Fibroblast of lung (primary cell): ENCODE data around the gene ZNF805. TPM values are rescaled to one million over a fixed set of nuclear protein-coding genes. Genes with fewer than 3 reads are reported as not detected.
A peak's percentile ranks its signal among the peaks of the same experiment; 100 is the strongest.

ENCODE experiments used
- DNase-seq, 2 donors: peaks; one replicate each; pipeline versions ENCODE4 v3.0.0 to v3.0.0-alpha.2; 2010; ENCODE audit warnings: low read depth in 2 of 2
- H2AFZ ChIP-seq: 2 replicates; pipeline ENCODE4 v1.5.1; 2012; ENCODE audit warnings: low read length, control low read depth, inconsistent platforms
- H3K27ac ChIP-seq: 2 replicates; pipeline ENCODE4 v1.5.1; 2011; ENCODE audit warnings: low read length, control low read depth; ENCODE audit not compliant: insufficient read depth
- H3K27me3 ChIP-seq: 2 replicates; pipeline ENCODE4 v1.5.1; 2011; ENCODE audit warnings: mild to moderate bottlenecking, low read length; ENCODE audit not compliant: control insufficient read depth, insufficient read depth
- H3K36me3 ChIP-seq: 2 replicates; pipeline ENCODE4 v1.5.1; 2011; ENCODE audit warnings: low read length; ENCODE audit not compliant: control insufficient read depth, insufficient read depth
- H3K4me1 ChIP-seq: 2 replicates; pipeline ENCODE4 v1.5.1; 2011; ENCODE audit warnings: low read length; ENCODE audit not compliant: control insufficient read depth, insufficient read depth; ENCODE audit errors: extremely low read depth
- H3K4me2 ChIP-seq: 2 replicates; pipeline ENCODE4 v1.5.1; 2011; ENCODE audit warnings: low read length, control low read depth; ENCODE audit not compliant: insufficient read depth; ENCODE audit errors: extremely low read depth
- H3K4me3 ChIP-seq, 4 experiments: fragments of 200-600 bp in 1 of 4; sonication (generic) in 1 of 4; replicated peaks in 1 of 4; 2 replicates each; pipeline ENCODE4 v1.5.1; 2011 to 2016; ENCODE audit warnings: low read length in 4 of 4, low read depth in 3 of 4, mild to moderate bottlenecking in 3 of 4, control low read depth in 2 of 4, inconsistent platforms in 1 of 4, mixed read lengths in 1 of 4; ENCODE audit not compliant: insufficient read depth in 1 of 4; ENCODE audit errors: control extremely low read depth in 1 of 4
- H3K79me2 ChIP-seq: 2 replicates; pipeline ENCODE4 v1.5.1; 2012; ENCODE audit warnings: mild to moderate bottlenecking, low read length, inconsistent platforms; ENCODE audit not compliant: control insufficient read depth, insufficient read depth
- H3K9ac ChIP-seq: 2 replicates; pipeline ENCODE4 v1.5.1; 2011; ENCODE audit warnings: mild to moderate bottlenecking, low read length, control low read depth; ENCODE audit not compliant: insufficient read depth
- H3K9me3 ChIP-seq: 2 replicates; pipeline ENCODE4 v1.5.1; 2012; ENCODE audit warnings: low read depth, low read length; ENCODE audit not compliant: control insufficient read depth, insufficient read depth
- H4K20me1 ChIP-seq: 2 replicates; pipeline ENCODE4 v1.5.1; 2011; ENCODE audit warnings: low read length; ENCODE audit not compliant: control insufficient read depth, insufficient read depth; ENCODE audit errors: extremely low read depth
- CTCF ChIP-seq, 2 donors: IDR thresholded peaks in 1 of 2; conservative IDR thresholded peaks in 1 of 2; 1 replicate in 1 of 2; 2 replicates in 1 of 2; pipeline ENCODE4 v1.5.1; 2011 to 2012; ENCODE audit warnings: low read length in 2 of 2, control low read depth in 1 of 2, inconsistent platforms in 1 of 2, low read depth in 1 of 2, mild to moderate bottlenecking in 1 of 2
- EZH2 ChIP-seq: IDR thresholded peaks from 2 replicates; pipeline ENCODE4 v1.5.1; 2012; ENCODE audit warnings: low read length, control low read depth, mild to moderate bottlenecking; ENCODE audit errors: missing control alignments
- polyA plus RNA-seq, 2 donors: library from polyadenylated mRNA; depleted of rRNA in 1 of 2; stranded (reverse) in 1 of 2; unstranded in 1 of 2; fragments of >200 nt; gene quantifications; 2 replicates each; pipeline ENCODE4 v1.2.1, GENCODE V29; 2011 to 2012; ENCODE audit warnings: missing spikeins in 1 of 2
- total RNA-seq: library from RNA; depleted of rRNA; stranded (reverse); fragments of >200 nt; gene quantifications from 2 replicates; pipeline ENCODE4 v1.2.1, GENCODE V29; 2014

The ZNF805 gene
- total and polyA plus RNA-seq, 2 donors (not counting 1 experiment from before 2014, with no cell fraction given) = 8.1 to 40.6 TPM

GRCh38 chr19:57263244-57263741 is 22.9 kb downstream of the ZNF805 start:
- TF ChIP-seq CTCF (conservative IDR thresholded peaks at IDR 0.05 in 1 of 2, IDR thresholded peaks at IDR 0.05 in 1 of 2; ENCODE audit: low read depth in 1 of 2, low read length in 2 of 2) (no peak), EZH2 (no peak)
- Histone ChIP-seq H3K4me1 (no peaks in the 10 kb centered on the region), H2AFZ (no peak overlapping the region), H3K4me3 (no peak overlapping the region), H3K9me3 (no peaks in the 10 kb centered on the region), H3K79me2 (no peaks in the 10 kb centered on the region), H3K27ac (no peak overlapping the region), H3K36me3 (no peaks in the 10 kb centered on the region), H3K4me2 (no peak overlapping the region), H3K9ac (no peak overlapping the region), H3K27me3 (no peaks in the 10 kb centered on the region), H4K20me1 (no peaks in the 10 kb centered on the region)
- no peak for DNase-seq

- peak in 1 of 2 donors; percentile 31 for DNase-seq
- no peak overlapping the region for H3K4me3 ChIP-seq
- peaks cover 5% of the 10 kb centered on the region for H3K4me1 ChIP-seq
- no peaks in the 10 kb centered on the region for H3K36me3 ChIP-seq
- H3K27ac ChIP-seq = no peak overlapping the region
- TF ChIP-seq CTCF (conservative IDR thresholded peaks at IDR 0.05 in 1 of 2, IDR thresholded peaks at IDR 0.05 in 1 of 2; ENCODE audit: low read depth in 1 of 2, low read length in 2 of 2) = no peak
- no peak for TF ChIP-seq EZH2
- H3K79me2 ChIP-seq = no peaks in the 10 kb centered on the region
- H3K9ac ChIP-seq = no peak overlapping the region
- no peaks in the 10 kb centered on the region for H3K27me3 ChIP-seq
- no peak overlapping the region for H3K4me2 ChIP-seq
- H2AFZ ChIP-seq = no peak overlapping the region
- H4K20me1 ChIP-seq = no peaks in the 10 kb centered on the region
- H3K9me3 ChIP-seq = no peaks in the 10 kb centered on the region
These were observed 26.9 kb downstream of the ZNF805 start for GRCh38 chr19:57267291-57267690.

GRCh38 chr19:57269515-57270250 is 29.3 kb downstream of the ZNF805 start:
- H3K36me3 ChIP-seq = no peaks in the 10 kb centered on the region
- H3K79me2 ChIP-seq = no peaks in the 10 kb centered on the region
- no peak overlapping the region for H2AFZ ChIP-seq
- DNase-seq = peak; percentile 75 to 96
- peaks cover 5% of the 10 kb centered on the region for H3K4me1 ChIP-seq
- H4K20me1 ChIP-seq = no peaks in the 10 kb centered on the region
- TF ChIP-seq EZH2 (no peak), CTCF (conservative IDR thresholded peaks at IDR 0.05 in 1 of 2, IDR thresholded peaks at IDR 0.05 in 1 of 2; ENCODE audit: low read depth in 1 of 2, low read length in 2 of 2) (no peak)
- H3K9me3 ChIP-seq = no peaks in the 10 kb centered on the region
- H3K4me3 ChIP-seq = no peak overlapping the region
- H3K4me2 ChIP-seq = peak overlapping the region; percentile 23
- H3K27me3 ChIP-seq = no peaks in the 10 kb centered on the region
- no peak overlapping the region for H3K27ac ChIP-seq
- no peak overlapping the region for H3K9ac ChIP-seq
